ENCODE results near the gene ARR3.
A peak's percentile ranks its signal among the peaks of the same experiment; 100 is the strongest.
"Not testable (repeated sequence)": the region's sequence is repeated elsewhere in the genome, so short reads cannot be mapped to it uniquely, and the experiment has no call there.

The ARR3 gene

DNA sequence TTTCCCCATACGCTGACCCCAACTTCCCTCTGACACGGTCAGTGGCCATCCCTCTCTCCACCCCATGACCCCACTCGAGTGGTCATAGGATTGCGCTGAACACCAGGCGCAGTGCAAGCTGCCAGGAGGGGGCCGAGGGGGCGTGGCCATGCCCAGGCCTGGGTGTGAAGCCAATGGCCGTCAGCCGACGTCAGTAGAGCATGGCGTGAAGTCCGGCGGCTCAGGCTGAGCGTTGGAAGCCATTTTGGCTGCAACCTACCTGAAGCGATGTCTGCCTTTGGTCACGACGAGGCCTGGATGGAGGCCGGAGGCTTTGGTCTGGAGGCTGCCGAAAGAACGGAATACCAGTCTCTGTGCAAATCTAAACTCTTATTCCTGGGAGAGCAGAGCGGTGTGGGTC, 13.8 kb downstream of the ARR3 start, which contains the start of gene RAB41:
Gene RAB41 (plus strand): TSS at position 222 of the 400 bp plus-strand sequence. CDS start 46 bp downstream, at position 268.
- DNase-seq = no peak

DNA sequence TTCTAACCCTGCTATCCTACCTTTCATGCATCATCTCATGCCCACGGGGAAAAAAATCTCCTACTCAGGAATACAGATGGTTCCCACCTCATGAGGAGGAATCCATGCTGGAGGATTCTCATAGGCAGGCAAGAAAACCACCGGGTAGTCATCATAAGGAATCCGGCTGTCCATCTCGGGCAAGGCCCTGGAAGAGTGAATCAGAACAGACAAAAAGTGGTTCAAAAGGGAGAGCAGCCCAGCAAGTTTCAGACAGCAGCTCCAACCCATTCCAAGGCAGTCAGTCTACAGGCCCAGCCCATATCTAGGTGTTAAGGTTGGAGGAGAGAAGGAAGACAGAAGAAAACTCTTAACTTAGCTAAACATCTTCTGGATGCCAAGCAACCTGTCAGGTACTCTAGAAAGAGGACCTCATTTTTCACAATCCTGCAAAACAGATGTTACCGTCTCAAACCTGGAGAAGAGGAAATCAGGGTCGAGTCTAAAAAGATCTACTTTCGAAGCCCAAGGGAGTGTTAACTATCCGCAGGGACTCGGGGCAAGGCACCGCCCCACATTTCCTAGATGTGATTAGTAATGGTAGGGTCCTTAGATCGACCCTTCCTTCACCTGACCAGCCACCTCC, 21.1 kb downstream of the ARR3 start:
- no peak for DNase-seq

DNA sequence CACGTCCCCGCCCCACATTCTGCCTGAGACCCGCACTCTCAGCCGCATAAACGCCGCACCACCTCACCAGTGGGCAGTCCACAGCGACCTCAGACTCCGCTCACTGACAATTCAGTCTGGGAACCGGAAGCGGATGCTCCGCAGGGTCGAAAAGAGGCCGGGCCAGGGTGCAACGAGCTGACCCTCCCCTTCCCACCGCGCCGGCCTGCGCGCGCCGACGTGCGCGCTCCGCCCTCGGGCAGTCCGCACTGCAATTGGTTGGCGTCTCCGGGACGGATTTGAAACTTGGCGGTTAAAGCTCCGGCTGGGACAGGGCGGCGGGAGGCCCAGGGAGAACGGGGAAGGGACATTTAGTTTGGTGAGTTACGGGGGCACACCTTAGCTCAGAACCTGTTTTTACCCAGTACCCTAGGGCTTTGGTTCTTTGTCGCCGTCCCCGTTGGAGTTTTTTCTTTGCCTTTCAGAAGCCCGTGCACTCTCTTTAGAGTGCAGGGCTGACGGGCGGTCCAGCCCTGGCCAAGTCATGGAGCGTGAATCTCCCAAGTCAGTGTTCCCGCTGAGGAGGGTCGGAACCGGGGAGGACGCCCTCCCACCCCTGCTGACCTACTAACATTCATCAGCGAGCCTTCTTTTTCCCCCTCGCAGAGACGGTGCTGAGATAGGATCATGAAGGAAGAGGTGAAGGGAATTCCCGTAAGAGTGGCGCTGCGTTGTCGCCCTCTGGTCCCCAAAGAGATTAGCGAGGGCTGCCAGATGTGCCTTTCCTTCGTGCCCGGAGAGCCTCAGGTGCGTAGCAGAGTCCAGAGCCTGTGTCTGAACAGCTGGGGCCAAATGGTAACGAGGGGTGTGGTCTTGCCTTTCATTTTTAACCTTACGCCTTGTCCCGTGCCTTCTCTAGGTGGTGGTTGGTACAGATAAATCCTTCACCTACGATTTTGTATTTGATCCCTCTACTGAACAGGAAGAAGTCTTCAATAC, 21.9 kb downstream of the ARR3 start, which contains the start of the genes KIF4A and PDZD11:
Gene KIF4A (plus strand): TSS at position 312 of the 978 bp plus-strand sequence. CDS start 355 bp downstream, at position 667.
Gene PDZD11 (minus strand): TSS at position 135 of the 978 bp plus-strand sequence. CDS start 586 bp downstream, outside the sequence.
- DNase-seq = peak; percentile 85

GRCh38 chrX:70292788-70293187, 24.7 kb downstream of the ARR3 start:
- no peak for DNase-seq

GRCh38 chrX:70293621-70294020, 25.5 kb downstream of the ARR3 start:
- DNase-seq = no peak

- DNase-seq = no peak
Measured at GRCh38 chrX:70301716-70302115, 33.6 kb downstream of the ARR3 start.

DNA sequence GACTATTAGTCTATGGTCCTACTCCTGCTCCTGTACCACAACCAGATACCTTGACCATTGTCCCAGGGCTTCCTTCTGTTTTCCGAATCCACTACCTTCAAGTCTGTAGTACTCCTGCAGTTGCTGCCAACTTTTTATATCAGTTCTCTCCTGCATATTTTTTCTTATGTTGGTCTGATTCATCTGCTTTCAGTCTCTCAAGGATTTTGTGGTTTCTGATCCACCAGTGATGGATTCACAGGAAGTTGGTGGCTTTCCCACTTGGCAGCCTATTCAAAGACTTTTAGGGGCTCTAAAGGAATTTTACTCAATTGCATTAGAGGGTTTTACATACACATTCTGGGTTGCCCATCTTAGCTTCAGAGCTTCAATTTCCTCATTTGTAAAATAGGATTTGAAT, 45.4 kb downstream of the ARR3 start:
- DNase-seq = no peak

- no peak for DNase-seq
Measured at GRCh38 chrX:70322784-70323183, 54.6 kb downstream of the ARR3 start.

DNA sequence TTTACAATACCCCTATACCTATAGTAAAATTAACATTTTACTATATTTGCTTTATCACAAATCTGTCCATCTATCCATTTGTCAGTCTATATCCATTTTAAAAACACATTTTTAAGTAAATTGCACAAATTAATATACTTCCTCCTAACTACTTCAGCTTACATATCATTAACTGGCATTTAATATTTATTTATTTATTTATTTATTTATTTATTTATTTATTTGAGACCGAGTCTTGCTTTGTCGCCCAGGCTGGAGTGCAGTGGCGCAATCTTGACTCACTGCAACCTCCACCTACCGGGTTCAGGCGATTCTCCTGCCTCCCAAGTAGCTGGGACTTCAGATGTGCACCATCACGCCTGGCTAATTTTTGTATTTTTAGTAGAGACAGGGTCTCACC, 55.5 kb downstream of the ARR3 start:
- DNase-seq = not testable (repeated sequence)

DNA sequence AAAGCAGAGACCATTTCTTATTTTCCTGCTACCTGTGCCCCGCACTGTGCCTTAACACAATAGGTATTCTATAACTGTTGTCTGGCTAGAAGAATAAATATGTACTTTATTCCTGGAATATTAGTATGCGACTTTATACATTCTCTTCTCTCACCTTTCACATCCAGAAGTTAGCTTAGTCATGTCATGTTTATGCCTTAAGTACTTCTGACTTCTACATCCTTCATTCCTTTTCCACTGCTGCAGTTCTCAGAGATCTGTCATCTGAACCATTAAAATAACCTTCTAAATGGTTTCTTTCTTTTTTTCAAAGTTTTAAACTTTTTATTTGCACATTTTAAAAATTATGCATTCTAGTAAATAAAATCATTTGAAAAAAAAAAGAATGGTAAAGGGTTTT, 56.2 kb downstream of the ARR3 start:
- no peak for DNase-seq

GRCh38 chrX:70331161-70331560, 63.0 kb downstream of the ARR3 start:
- no peak for DNase-seq
